GM18861 (cell line): ENCODE results near the gene NAV1.
"Not testable (repeated sequence)": the region's sequence is repeated elsewhere in the genome, so short reads cannot be mapped to it uniquely, and the experiment has no call there.

ENCODE experiments used
- ATAC-seq: cut with Tn5 transposase; IDR thresholded peaks from one replicate; pipeline ENCODE4 v1.9.1; 2021; ENCODE audit not compliant: unreplicated experiment

NAV1 gene

GRCh38 chr1:201565024-201565730 is 26.2 kb downstream of the NAV1 start:
- ATAC-seq = no peak

GRCh38 chr1:201565771-201566528 is 27.0 kb downstream of the NAV1 start:
- ATAC-seq = no peak

GRCh38 chr1:201566529-201566823 is 27.5 kb downstream of the NAV1 start:
- no peak for ATAC-seq

- no peak for ATAC-seq
Observed at GRCh38 chr1:201566933-201567801, 28.2 kb downstream of the NAV1 start.

- no peak for ATAC-seq
Observed at GRCh38 chr1:201568265-201568664, 29.3 kb downstream of the NAV1 start.

GRCh38 chr1:201568859-201569294 is 29.9 kb downstream of the NAV1 start:
- ATAC-seq = no peak

- ATAC-seq = no peak
Observed at GRCh38 chr1:201570181-201570885, 31.4 kb downstream of the NAV1 start.

GRCh38 chr1:201570886-201571624 is 32.1 kb downstream of the NAV1 start:
- ATAC-seq = no peak

- no peak for ATAC-seq
Observed at GRCh38 chr1:201573030-201573429, 34.1 kb downstream of the NAV1 start.

GRCh38 chr1:201573923-201574322 is 35.0 kb downstream of the NAV1 start:
- ATAC-seq = no peak

GRCh38 chr1:201575912-201576311 is 37.0 kb downstream of the NAV1 start:
- ATAC-seq = no peak

GRCh38 chr1:201576914-201577313 is 38.0 kb downstream of the NAV1 start:
- ATAC-seq = no peak

GRCh38 chr1:201578008-201578888 is 39.3 kb downstream of the NAV1 start:
- no peak for ATAC-seq

- ATAC-seq = not testable (repeated sequence)
Observed at GRCh38 chr1:201581371-201581770, 42.4 kb downstream of the NAV1 start.

- no peak for ATAC-seq
Observed at GRCh38 chr1:201582705-201583442, 43.9 kb downstream of the NAV1 start.

GRCh38 chr1:201583663-201584062 is 44.7 kb downstream of the NAV1 start:
- no peak for ATAC-seq

GRCh38 chr1:201584471-201585092 is 45.7 kb downstream of the NAV1 start:
- ATAC-seq = no peak

- ATAC-seq = no peak
Observed at GRCh38 chr1:201585093-201585483, 46.2 kb downstream of the NAV1 start.
